M059J (cell line): Measurements from ENCODE around the gene CD300H. TPM values are rescaled to one million over a fixed set of nuclear protein-coding genes. Genes with fewer than 3 reads are reported as not detected.

Experiments
- total RNA-seq: library from RNA; depleted of rRNA; stranded (reverse); fragments of >200 nt; shearing (Covaris generic); gene quantifications from 2 replicates; pipeline ENCODE4 v1.2.3, GENCODE V29; 2014; rRNA removed

Gene CD300H
- total RNA-seq, 1 experiment from 2014 or later: not detected

Other genes with a start within 250 kb of the CD300H start
- not detected in 2 replicates for gene KIF19, start 241.3 kb downstream of the CD300H start, total RNA-seq
- gene BTBD17, start 205.6 kb downstream of the CD300H start, total RNA-seq: not detected in 2 replicates
- not detected in 2 replicates for gene GPR142, start 200.0 kb downstream of the CD300H start, total RNA-seq
- 12.9 and 36.4 TPM in 2 replicates for gene GPRC5C, start 135.4 kb downstream of the CD300H start, total RNA-seq
- gene CD300A, start 100.9 kb downstream of the CD300H start, total RNA-seq: not detected in 2 replicates
- not detected in 2 replicates for gene CD300LB, start 36.0 kb downstream of the CD300H start, total RNA-seq
- 0.84 TPM in 1 of 2 replicates, not detected in the other for gene CD300C, start 21.4 kb downstream of the CD300H start, total RNA-seq
- gene CD300LD, start 24.8 kb upstream of the CD300H start, total RNA-seq: not detected in 2 replicates
- not detected in 2 replicates for gene CD300E, start 56.2 kb upstream of the CD300H start, total RNA-seq
- not detected in 2 replicates for gene CD300LF, start 145.4 kb upstream of the CD300H start, total RNA-seq
- gene RAB37, start 169.7 kb upstream of the CD300H start, total RNA-seq: not detected in 2 replicates
- 63.1 and 80.7 TPM in 2 replicates for gene NHERF1, start 181.1 kb upstream of the CD300H start, total RNA-seq
- gene NAT9, start 208.8 kb upstream of the CD300H start, total RNA-seq: 18.4 and 18.5 TPM in 2 replicates